ENCODE data around the gene CAV2.

CAV2 gene

GRCh38 chr7:116495736-116496135 is 3.8 kb upstream of the CAV2 start:
- no peaks in the 10 kb centered on the region for H3K27me3 ChIP-seq (replicated peaks; ENCODE audit: insufficient read depth, low read length)
- H3K9ac ChIP-seq (ENCODE audit: low read length), result no peak overlapping the region
- no peaks in the 10 kb centered on the region for H3K9me2 ChIP-seq (replicated peaks; ENCODE audit: insufficient read depth, low read length)
- H2AFZ ChIP-seq (ENCODE audit: low read length), result no peak overlapping the region
- peaks cover 6% of the 10 kb centered on the region for H3K79me2 ChIP-seq (ENCODE audit: low read length)
- DNase-seq, result no peak
- TF ChIP-seq EZH2phosphoT487 (IDR thresholded peaks at IDR 0.05; ENCODE audit: low read length) (no peak), EZH2 (optimal IDR thresholded peaks at IDR 0.05; ENCODE audit: low read depth, low read length) (no peak), CTCF (IDR thresholded peaks at IDR 0.05; ENCODE audit: low read length) (no peak)
- peaks cover 9% of the 10 kb centered on the region for H3F3A ChIP-seq (ENCODE audit: insufficient read depth, low read length)
- no peak overlapping the region for H3K4me3 ChIP-seq (ENCODE audit: low read length)
- H3K36me3 ChIP-seq (replicated peaks; ENCODE audit: insufficient read depth, low read length), result no peaks in the 10 kb centered on the region
- no peaks in the 10 kb centered on the region for H3K9me3 ChIP-seq (replicated peaks; ENCODE audit: insufficient read depth, low read length)
- H3K4me1 ChIP-seq (ENCODE audit: low read length), result 0 out of 2 replicates have a peak, but pooled peaks cover under 1% of the 10 kb centered on the region
- no peaks in the 10 kb centered on the region for H4K20me1 ChIP-seq (ENCODE audit: insufficient read depth, low read length)
- no peak overlapping the region for H3K4me2 ChIP-seq (ENCODE audit: low read depth, low read length)
- no peak overlapping the region for H3K27ac ChIP-seq (ENCODE audit: low read length)

GRCh38 chr7:116496653-116497052 is 2.9 kb upstream of the CAV2 start:
- H3K4me3 ChIP-seq (ENCODE audit: low read length), result no peak overlapping the region
- H4K20me1 ChIP-seq (ENCODE audit: insufficient read depth, low read length), result no peaks in the 10 kb centered on the region
- DNase-seq, result no peak
- peaks cover 7% of the 10 kb centered on the region for H3K4me1 ChIP-seq (ENCODE audit: low read length)
- no peak overlapping the region for H3K9ac ChIP-seq (ENCODE audit: low read length)
- H3K9me2 ChIP-seq (replicated peaks; ENCODE audit: insufficient read depth, low read length), result no peaks in the 10 kb centered on the region
- no peaks in the 10 kb centered on the region for H3K9me3 ChIP-seq (replicated peaks; ENCODE audit: insufficient read depth, low read length)
- H3K27ac ChIP-seq (ENCODE audit: low read length), result no peak overlapping the region
- H3K4me2 ChIP-seq (ENCODE audit: low read depth, low read length), result no peak overlapping the region
- no peak overlapping the region for H2AFZ ChIP-seq (ENCODE audit: low read length)
- H3K79me2 ChIP-seq (ENCODE audit: low read length), result peaks cover 13% of the 10 kb centered on the region
- TF ChIP-seq EZH2 (optimal IDR thresholded peaks at IDR 0.05; ENCODE audit: low read depth, low read length) (no peak), EZH2phosphoT487 (IDR thresholded peaks at IDR 0.05; ENCODE audit: low read length) (no peak), CTCF (IDR thresholded peaks at IDR 0.05; ENCODE audit: low read length) (no peak)
- H3K36me3 ChIP-seq (replicated peaks; ENCODE audit: insufficient read depth, low read length), result no peaks in the 10 kb centered on the region
- peaks cover 18% of the 10 kb centered on the region for H3F3A ChIP-seq (ENCODE audit: insufficient read depth, low read length)
- H3K27me3 ChIP-seq (replicated peaks; ENCODE audit: insufficient read depth, low read length), result no peaks in the 10 kb centered on the region

- Histone ChIP-seq H3K9me3 (replicated peaks; ENCODE audit: insufficient read depth, low read length) (no peaks in the 10 kb centered on the region), H3K4me1 (ENCODE audit: low read length) (peaks cover 14% of the 10 kb centered on the region), H3K27ac (ENCODE audit: low read length) (no peak overlapping the region), H3F3A (ENCODE audit: insufficient read depth, low read length) (peaks cover 28% of the 10 kb centered on the region), H3K9ac (ENCODE audit: low read length) (no peak overlapping the region), H3K9me2 (replicated peaks; ENCODE audit: insufficient read depth, low read length) (no peaks in the 10 kb centered on the region), H4K20me1 (ENCODE audit: insufficient read depth, low read length) (no peaks in the 10 kb centered on the region), H3K4me3 (ENCODE audit: low read length) (no peak overlapping the region), H3K36me3 (replicated peaks; ENCODE audit: insufficient read depth, low read length) (no peaks in the 10 kb centered on the region), H3K4me2 (ENCODE audit: low read depth, low read length) (no peak overlapping the region), H2AFZ (ENCODE audit: low read length) (no peak overlapping the region), H3K27me3 (replicated peaks; ENCODE audit: insufficient read depth, low read length) (no peaks in the 10 kb centered on the region), H3K79me2 (ENCODE audit: low read length) (peaks cover 17% of the 10 kb centered on the region)
- TF ChIP-seq EZH2phosphoT487 (IDR thresholded peaks at IDR 0.05; ENCODE audit: low read length) (no peak), CTCF (IDR thresholded peaks at IDR 0.05; ENCODE audit: low read length) (no peak), EZH2 (optimal IDR thresholded peaks at IDR 0.05; ENCODE audit: low read depth, low read length) (no peak)
- no peak for DNase-seq
These were observed 1.8 kb upstream of the CAV2 start for GRCh38 chr7:116497708-116498107.
